HG03060 (cell line): Measurements from ENCODE around the gene HMGB4.

Experiments
- ATAC-seq: cut with Tn5 transposase; IDR thresholded peaks from one replicate; pipeline ENCODE4 v1.9.1; 2021; ENCODE audit warnings: low read depth, moderate number of reproducible peaks; ENCODE audit not compliant: unreplicated experiment

The HMGB4 gene

DNA sequence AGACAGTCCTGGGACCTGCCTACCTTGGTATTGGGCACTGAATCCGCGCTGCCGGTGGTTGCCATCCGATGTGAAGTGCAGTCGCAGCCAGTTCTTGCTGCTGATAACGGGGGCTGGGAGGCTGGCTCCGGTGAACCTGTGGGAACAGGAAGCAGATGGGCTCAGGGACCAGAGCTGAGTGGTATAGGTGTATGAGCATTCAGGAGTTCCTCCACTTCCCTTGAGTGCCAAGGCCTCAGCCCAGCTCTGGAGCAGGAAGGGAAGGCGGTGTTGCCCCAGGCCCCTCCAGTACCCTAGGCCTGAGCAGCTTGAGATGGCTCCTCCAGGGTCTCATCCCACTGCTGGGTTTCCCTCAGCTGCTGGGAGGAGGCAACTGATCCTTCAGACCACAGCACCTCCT is 17.0 kb upstream of the HMGB4 start:
- ATAC-seq: no peak

- no peak for ATAC-seq
Observed at GRCh38 chr1:33848205-33848937, 15.5 kb upstream of the HMGB4 start.

- no peak for ATAC-seq
Observed at GRCh38 chr1:33849211-33849610, 14.7 kb upstream of the HMGB4 start.

DNA sequence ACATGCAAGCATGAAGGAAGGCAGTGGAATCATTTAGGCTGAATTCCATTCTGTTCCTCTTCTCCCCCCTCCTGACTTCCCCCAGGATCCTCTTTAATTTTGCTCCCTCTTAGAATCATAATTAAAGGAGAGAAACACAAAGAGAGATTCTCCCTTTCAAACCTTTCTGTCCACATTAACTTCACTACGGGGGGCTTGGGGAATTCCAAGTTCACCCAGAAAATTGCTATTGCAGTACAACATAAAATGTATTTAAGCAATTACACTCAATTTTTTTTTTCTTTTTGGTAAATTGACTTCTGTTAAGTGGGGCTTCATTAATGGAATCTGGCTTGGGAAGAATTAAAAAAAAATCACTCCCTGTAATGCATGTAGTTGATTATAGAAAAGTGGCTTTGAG is 13.4 kb upstream of the HMGB4 start:
- ATAC-seq: no peak

DNA sequence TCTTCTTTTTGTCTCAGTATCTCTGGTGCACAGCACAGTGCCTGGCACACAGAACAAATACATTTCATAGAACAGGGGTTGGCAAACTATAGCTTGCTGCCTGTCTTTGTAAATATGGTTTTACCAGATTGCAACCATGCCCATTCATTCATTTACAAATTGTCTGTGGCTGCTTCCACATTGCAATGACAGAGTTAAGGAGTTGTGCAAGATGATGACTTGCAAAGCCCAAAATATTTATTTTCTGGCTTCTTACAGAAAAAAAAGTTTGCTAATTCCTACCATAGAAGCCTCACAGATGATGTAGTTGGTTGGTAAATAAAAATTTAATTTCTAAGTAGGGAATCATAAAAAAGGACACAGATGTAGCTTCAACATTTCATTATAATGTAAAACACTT is 11.2 kb upstream of the HMGB4 start:
- ATAC-seq: no peak

- no peak for ATAC-seq
Observed at GRCh38 chr1:33853431-33853830, 10.4 kb upstream of the HMGB4 start.

DNA sequence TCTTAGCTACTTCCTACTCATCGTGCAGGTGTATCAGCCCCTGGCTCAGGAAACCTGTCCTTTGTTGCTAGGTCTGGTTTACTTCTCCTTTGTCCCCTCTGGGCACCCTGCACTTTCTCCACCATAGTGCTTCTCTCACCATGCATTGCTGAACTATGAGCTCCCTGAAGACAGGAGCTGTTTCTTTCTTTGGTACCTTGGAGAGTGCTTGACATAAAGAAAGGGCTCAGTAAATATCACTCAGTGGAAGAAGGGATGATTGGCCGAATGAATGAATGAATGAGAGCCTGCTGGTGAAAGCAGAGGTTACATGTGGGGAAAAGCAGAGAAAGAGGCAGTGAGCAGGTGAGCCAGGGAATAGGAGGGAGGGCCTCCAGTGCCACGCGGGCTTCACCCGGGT is 9.8 kb upstream of the HMGB4 start:
- no peak for ATAC-seq

DNA sequence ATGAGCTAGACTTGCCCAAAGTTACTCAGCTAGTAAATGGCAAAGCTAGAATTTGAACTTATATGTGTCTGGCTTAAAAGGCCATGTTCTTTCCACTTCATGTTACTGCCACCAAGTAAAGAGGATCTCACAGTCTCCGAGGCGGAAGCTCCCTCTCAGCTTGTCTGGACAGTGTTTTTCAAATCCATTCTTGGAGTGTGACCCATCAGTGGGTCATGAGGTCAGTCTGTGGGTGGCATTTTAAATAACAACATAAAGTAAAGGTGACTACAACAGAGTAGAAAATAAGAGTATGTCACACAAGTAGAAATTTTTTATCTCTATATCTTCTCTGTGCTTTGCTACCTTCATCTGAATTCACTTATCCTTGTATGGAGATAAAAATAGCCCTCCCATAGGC is 3.2 kb upstream of the HMGB4 start:
- ATAC-seq: no peak

- ATAC-seq: no peak
Observed at GRCh38 chr1:33864460-33865389, 846 bp downstream of the HMGB4 start.

DNA sequence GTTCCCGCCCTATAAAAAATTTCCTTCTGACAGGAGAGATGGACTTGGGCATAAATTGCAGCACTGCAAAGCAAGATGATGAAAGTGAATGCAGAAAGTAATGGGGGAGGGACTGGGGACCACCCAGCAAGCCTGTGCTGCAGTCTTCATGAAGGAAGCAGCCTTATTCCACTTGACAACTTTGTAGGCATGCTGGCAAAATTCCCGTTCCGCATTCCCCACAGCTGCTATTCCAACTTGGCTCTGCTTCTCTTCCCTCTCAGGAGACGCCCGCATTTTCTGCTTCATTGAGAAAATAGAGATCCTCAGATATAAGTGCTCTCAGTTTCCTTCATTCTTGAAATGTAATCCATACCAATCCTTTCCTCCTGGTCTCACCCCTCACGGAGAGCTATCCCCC is 2.4 kb downstream of the HMGB4 start:
- ATAC-seq: no peak

- ATAC-seq: no peak
Observed at GRCh38 chr1:33867684-33868083, 3.8 kb downstream of the HMGB4 start.

GRCh38 chr1:33872275-33872674 is 8.4 kb downstream of the HMGB4 start:
- ATAC-seq: no peak

DNA sequence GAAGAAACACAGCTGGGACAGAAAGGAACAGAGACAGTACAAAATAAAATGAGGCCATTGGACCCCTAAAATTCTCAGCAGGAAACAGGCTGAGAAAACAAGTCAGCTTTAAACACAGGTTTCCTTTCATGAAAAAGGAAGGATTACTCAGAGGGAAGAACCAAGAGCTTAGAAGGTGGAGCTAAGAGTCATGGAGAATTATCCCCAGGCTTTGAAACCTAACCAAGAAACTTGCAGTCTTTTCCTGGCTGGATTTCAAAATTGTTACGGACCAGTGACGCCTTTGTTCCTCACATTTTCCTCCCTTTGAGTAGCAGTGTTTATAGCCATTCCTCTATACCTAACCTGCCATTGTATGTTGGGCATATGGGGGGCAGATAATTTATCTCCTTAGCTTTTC is 8.8 kb downstream of the HMGB4 start:
- ATAC-seq: no peak

GRCh38 chr1:33874636-33875035 is 10.8 kb downstream of the HMGB4 start:
- no peak for ATAC-seq

- ATAC-seq: no peak
Observed at GRCh38 chr1:33875862-33876261, 12.0 kb downstream of the HMGB4 start.

GRCh38 chr1:33876970-33877650 is 13.2 kb downstream of the HMGB4 start:
- ATAC-seq: no peak

- no peak for ATAC-seq
Observed at GRCh38 chr1:33878392-33878791, 14.5 kb downstream of the HMGB4 start.

DNA sequence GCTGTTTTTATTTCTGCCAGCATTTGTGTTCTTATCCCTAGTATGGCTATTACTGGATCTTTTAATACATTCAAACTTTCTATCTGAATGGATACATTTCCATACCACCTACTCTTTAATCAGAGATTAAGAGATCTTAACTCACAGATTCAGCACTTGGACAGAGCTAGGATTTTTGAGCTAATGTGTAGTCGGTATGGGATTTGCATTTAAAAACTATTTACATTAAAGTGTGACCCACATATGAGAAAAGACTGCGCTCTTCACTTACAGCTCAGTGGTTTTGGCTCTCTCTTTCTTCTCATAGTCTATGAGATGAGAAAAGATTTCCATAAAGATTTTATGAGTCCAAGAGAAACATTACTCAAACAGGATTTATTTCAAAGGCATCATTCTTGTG is 16.4 kb downstream of the HMGB4 start:
- no peak for ATAC-seq

GRCh38 chr1:33886496-33886895 is 22.6 kb downstream of the HMGB4 start:
- no peak for ATAC-seq

DNA sequence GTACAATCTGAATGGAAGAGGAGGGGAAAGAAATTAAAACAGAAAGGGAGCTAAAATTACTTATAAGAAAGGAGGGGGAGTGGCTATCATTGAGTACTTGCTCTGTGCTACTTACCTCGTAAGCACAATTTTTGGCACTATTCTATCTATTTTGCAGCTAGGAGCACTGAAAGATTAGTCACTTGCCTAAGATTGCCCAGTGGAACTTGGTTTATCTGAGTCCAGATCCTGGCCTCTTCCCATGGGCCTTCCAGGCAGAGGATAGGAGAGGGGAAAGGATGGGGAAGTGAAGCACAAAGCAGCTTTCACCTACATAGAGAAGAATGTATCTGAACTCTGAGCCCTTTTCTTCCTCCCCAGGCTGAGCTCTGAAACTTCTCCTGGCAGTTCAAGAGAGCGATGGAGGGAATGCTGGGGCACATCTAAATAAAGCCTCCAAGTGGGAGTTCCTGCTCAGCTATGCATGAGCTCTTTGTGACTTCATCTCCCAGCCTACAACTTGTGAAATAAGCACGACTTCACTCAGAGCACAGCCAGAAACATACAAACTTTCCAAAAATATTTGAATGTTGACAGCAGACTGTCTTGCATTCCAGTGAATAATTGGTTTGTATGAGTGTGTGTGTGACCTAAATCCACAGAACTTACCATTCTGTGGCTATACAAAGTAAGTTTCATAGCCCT is 29.4 kb downstream of the HMGB4 start:
- ATAC-seq: no peak

DNA sequence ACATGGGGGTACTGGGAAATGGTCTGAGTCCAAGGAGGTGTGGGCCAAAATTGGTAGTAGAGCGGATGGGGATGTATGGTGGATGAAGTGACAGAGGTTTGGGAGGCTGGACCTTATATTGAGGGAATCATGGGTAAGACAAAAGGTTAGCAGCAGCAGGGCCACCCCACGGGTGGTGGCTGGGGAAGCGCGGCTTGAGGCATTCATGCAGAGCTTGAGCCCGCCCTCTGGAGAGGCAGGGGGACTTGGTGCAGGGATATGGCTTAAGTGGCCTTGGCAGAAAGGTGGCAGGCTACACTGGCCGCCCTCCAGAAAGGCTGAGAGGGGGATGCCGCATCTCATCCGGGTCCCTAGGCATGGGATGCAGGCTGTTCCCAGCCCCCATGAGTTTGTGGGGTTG is 31.5 kb downstream of the HMGB4 start:
- no peak for ATAC-seq
